ENCODE results near the gene SEC11A. TPM values are rescaled to one million over a fixed set of nuclear protein-coding genes. Genes with fewer than 3 reads are reported as not detected.

SEC11A gene
- total RNA-seq, 1 donor from 2014 or later = 82.5 TPM

DNA sequence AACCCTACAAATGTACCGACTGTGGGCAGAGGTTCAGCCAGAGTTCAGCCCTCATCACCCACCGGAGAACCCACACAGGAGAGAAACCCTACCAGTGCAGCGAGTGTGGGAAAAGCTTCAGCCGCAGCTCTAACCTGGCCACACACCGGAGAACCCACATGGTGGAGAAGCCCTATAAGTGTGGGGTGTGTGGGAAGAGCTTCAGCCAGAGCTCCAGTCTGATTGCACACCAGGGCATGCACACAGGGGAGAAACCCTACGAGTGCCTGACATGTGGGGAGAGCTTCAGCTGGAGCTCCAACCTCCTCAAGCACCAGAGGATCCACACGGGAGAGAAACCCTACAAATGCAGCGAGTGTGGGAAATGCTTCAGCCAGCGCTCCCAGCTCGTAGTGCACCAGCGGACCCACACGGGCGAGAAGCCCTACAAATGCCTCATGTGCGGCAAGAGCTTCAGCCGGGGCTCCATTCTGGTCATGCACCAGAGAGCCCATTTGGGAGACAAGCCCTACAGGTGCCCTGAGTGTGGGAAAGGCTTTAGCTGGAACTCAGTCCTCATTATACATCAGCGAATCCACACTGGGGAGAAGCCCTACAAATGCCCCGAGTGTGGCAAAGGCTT lies 94.5 kb downstream of the SEC11A start:
- intact Hi-C loops (cut with DNase I) = no loop called here
- ATAC-seq (ENCODE audit: poor library complexity) (no peak), DNase-seq (no peak)

DNA sequence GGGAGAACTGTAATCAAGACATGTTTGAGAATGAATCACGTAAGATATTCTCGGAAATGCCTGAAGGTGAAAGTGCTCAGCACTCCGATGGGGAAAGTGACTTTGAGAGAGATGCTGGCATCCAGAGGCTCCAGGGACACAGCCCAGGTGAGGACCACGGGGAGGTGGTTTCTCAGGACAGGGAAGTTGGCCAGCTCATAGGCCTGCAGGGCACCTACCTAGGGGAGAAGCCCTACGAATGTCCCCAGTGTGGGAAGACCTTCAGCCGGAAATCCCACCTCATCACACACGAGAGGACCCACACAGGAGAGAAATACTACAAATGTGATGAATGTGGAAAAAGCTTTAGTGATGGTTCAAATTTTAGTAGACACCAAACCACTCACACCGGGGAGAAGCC lies 95.3 kb downstream of the SEC11A start:
- intact Hi-C loops (cut with DNase I) = no loop called here
- no peak for DNase-seq
- no peak for ATAC-seq (ENCODE audit: poor library complexity)

Other genes with a start within 250 kb of the SEC11A start
- gene ZSCAN2, start 115.1 kb downstream of the SEC11A start, total RNA-seq = 6.2 TPM
- 13.7 TPM for gene WDR73, start 61.9 kb downstream of the SEC11A start, total RNA-seq
- gene NMB, start 57.9 kb downstream of the SEC11A start, total RNA-seq = 1.9 TPM
- gene ZNF592, start 32.5 kb upstream of the SEC11A start, total RNA-seq = 16.3 TPM
- gene ALPK3, start 101.2 kb upstream of the SEC11A start, total RNA-seq = 114 TPM
- 0.46 TPM for gene SLC28A1, start 168.5 kb upstream of the SEC11A start, total RNA-seq